MG63 (cell line): ENCODE data around the gene PLEKHB2. TPM values are rescaled to one million over a fixed set of nuclear protein-coding genes. Genes with fewer than 3 reads are reported as not detected.
"Not testable (repeated sequence)": the region's sequence is repeated elsewhere in the genome, so short reads cannot be mapped to it uniquely, and the experiment has no call there.

Source experiments
- DNase-seq: peaks from one replicate; pipeline ENCODE4 v3.0.0-alpha.2; 2020
- H3K27me3 ChIP-seq: fragments of 250-450 bp; sonication (Bioruptor Pico); 2 replicates; pipeline ENCODE4 v1.5.1; 2020; ENCODE audit warnings: mild to moderate bottlenecking, moderate library complexity
- H3K36me3 ChIP-seq: fragments of 250-450 bp; sonication (Bioruptor Pico); 2 replicates; pipeline ENCODE4 v1.5.1; 2020; ENCODE audit warnings: mild to moderate bottlenecking, moderate library complexity
- H3K4me3 ChIP-seq: fragments of 250-450 bp; sonication (Bioruptor Pico); 2 replicates; pipeline ENCODE4 v1.5.1; 2020; ENCODE audit warnings: mild to moderate bottlenecking, moderate library complexity
- H3K9me3 ChIP-seq: fragments of 250-450 bp; sonication (Bioruptor Pico); 2 replicates; pipeline ENCODE4 v1.5.1; 2020; ENCODE audit warnings: mild to moderate bottlenecking, moderate library complexity
- total RNA-seq: library from RNA; depleted of rRNA; stranded (reverse); fragments of >200 nt; shearing (Covaris generic); gene quantifications from 2 replicates; pipeline ENCODE4 v1.2.3, GENCODE V29; 2014; ENCODE audit warnings: low replicate concordance

The PLEKHB2 gene
- total RNA-seq, 1 experiment from 2014 or later, result 91.0 TPM

DNA sequence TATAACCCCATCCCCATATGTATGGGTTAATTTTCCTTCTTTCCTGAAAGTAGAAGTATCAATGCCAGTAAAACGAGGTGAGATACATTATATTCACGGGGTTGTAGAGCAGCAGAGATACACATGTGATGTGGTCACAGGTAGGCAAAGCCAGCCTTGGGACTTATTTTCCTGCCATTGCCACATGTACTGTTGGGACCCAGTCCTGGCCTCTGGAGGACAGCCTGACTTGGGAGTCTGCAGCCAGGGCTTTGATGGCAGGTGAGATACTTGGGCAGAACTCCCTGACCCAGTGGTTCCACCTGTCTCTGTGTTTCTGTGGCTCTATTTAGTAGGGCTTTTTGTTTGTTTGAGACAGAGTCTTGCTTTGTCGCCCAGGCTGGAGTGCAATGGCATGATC lies 18.1 kb downstream of the PLEKHB2 start:
- no peak for DNase-seq
- peaks cover 52% of the 10 kb centered on the region for H3K36me3 ChIP-seq
- H3K27me3 ChIP-seq, result no peaks in the 10 kb centered on the region
- H3K9me3 ChIP-seq, result no peaks in the 10 kb centered on the region
- H3K4me3 ChIP-seq, result no peak overlapping the region

DNA sequence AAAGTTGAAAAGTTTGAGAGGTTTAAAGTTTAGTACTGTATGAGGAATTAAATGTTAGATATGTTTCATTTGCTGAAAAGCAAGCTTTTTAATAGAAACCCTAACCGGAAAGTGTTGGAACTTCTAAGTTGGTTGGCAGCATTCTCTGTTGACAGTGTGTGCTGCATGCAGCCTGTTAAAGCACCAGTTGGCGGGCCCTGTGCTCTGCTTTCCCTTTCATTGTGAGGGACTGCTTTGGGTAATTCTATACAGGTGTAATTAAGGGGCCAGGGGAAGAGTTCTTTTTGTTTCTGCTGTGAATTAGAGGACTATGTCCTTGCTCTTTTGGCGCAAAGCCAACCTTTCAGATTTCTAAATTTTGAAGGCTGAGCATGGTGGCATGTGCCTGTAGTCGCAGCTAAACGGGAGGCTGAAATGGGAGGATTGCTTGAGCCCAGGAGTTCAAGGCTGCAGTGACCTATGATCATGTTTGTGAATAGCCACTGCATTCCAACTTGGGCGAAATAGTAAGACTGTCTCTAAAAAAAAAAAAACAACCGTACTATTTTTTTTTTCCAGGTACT lies 20.1 kb downstream of the PLEKHB2 start:
- H3K36me3 ChIP-seq, result peaks cover 67% of the 10 kb centered on the region
- DNase-seq, result no peak
- H3K27me3 ChIP-seq, result no peaks in the 10 kb centered on the region
- H3K4me3 ChIP-seq, result no peak overlapping the region
- no peaks in the 10 kb centered on the region for H3K9me3 ChIP-seq

DNA sequence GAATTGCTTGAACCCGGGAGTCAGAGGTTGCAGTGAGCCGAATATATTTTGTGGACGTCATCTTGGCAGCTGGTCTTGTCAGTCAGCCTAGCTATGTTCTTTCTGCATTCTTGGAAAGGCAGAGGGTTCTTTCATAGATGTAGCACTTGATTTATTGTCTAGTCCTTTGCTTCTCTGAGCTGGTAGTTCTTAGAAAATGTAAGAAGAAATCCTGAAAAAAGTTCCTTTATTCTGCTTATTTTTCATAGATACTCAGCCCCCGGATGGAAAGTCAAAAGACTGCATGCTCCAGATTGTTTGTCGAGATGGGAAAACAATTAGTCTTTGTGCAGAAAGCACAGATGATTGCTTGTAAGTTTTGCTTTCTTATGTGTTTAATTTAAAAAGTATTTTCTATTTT lies 21.3 kb downstream of the PLEKHB2 start:
- no peak for DNase-seq
- Histone ChIP-seq H3K27me3 (no peaks in the 10 kb centered on the region), H3K9me3 (no peaks in the 10 kb centered on the region), H3K36me3 (peaks cover 67% of the 10 kb centered on the region), H3K4me3 (no peak overlapping the region)

DNA sequence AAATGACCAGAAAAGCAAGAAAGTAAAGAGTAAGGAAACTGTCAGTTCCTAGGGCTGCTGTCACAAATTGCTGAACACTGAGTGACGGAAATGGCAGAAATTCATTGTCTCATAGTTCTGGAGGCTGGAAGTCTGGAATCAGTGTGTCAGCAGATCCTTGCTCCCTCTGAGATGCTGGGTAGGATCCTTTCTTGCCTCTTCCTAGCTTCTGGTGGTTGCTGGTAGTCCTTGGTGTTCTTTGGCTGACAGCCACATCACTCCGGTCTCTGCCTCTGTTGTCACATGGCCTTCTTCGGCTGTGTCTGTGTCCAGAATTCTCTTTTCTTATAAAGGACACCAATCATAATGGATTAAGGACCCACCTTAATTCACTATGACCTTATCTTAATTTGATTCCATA lies 21.9 kb downstream of the PLEKHB2 start:
- DNase-seq, result no peak
- no peak overlapping the region for H3K4me3 ChIP-seq
- peaks cover 61% of the 10 kb centered on the region for H3K36me3 ChIP-seq
- H3K27me3 ChIP-seq, result no peaks in the 10 kb centered on the region
- H3K9me3 ChIP-seq, result no peaks in the 10 kb centered on the region

DNA sequence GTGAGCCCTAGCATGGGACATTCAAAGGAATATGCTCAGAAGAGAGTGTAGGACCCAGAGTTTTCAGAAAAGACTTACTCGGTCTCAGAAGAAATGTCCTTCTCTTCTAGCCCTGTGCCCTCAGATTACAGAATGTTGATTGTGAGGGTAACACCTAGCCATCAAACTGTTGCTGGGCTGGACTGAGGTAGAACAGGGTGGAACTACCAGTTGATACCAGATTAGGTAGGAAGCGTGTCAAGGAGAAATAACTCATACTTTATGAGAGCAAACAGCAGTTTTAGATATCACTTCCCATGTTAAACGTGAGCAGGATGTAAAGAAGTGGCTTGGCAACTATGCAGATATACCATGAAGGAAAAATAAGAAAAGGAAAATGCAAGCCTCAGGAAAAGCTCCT lies 22.8 kb downstream of the PLEKHB2 start:
- DNase-seq, result no peak
- Histone ChIP-seq H3K36me3 (peaks cover 55% of the 10 kb centered on the region), H3K9me3 (no peaks in the 10 kb centered on the region), H3K27me3 (no peaks in the 10 kb centered on the region), H3K4me3 (no peak overlapping the region)

DNA sequence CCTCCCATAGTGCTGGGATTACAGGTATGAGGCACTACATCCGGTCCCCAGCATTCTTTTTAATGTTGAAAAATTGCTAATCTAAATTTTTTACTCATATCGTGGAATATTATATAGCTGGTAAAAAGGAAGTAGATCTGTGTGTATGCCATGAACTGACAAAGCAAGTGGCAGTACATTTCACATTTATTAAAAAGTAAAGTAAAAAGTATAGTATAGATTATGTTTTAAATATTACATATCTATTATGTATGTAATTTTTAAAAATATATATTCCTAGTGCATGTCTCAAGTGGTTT lies 25.1 kb downstream of the PLEKHB2 start:
- DNase-seq, result no peak
- Histone ChIP-seq H3K27me3 (no peaks in the 10 kb centered on the region), H3K36me3 (peaks cover 59% of the 10 kb centered on the region), H3K4me3 (no peak overlapping the region), H3K9me3 (no peaks in the 10 kb centered on the region)

DNA sequence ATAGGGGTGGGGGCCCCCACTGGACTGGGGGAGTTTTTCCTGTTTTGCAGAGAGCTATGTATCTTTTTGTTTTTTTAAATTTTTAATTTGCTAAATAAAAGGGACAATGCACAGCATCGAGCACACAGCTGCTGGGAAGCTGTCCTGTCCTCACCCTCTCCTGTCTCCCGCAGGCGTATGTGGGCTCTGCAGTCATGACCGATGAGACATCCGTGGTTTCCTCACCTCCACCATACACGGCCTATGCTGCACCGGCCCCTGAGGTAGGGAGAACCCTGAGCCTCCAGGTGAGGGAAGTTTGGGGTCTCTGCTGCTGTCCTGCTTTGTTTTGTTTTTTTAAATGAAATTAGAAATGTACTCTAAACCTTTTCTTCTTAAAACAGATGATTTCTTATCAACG lies 27.6 kb downstream of the PLEKHB2 start:
- Histone ChIP-seq H3K36me3 (peaks cover 42% of the 10 kb centered on the region), H3K27me3 (no peaks in the 10 kb centered on the region), H3K9me3 (no peaks in the 10 kb centered on the region), H3K4me3 (no peak overlapping the region)
- no peak for DNase-seq

DNA sequence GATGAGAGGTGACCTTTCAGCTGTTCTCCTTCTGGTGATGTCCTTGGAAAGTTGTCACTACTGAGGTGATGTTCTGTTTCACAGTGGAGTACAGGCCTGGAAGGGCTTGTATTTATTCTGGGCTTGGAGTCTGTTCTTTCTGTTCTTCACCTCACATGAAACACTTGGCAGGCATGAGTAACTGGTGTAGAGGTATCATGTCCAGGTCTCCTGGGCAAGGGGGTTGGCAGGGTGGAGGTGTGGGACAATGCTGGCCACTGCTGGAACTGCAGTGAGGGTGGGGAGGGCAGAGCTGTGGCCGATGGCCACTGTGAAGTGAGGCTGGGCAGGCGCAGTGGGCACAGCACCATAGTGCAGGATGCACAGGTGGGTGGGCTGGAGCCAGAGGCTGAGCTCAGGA lies 35.4 kb downstream of the PLEKHB2 start:
- DNase-seq, result no peak
- Histone ChIP-seq H3K9me3 (no peaks in the 10 kb centered on the region), H3K36me3 (peaks cover 43% of the 10 kb centered on the region), H3K4me3 (no peak overlapping the region), H3K27me3 (no peaks in the 10 kb centered on the region)

DNA sequence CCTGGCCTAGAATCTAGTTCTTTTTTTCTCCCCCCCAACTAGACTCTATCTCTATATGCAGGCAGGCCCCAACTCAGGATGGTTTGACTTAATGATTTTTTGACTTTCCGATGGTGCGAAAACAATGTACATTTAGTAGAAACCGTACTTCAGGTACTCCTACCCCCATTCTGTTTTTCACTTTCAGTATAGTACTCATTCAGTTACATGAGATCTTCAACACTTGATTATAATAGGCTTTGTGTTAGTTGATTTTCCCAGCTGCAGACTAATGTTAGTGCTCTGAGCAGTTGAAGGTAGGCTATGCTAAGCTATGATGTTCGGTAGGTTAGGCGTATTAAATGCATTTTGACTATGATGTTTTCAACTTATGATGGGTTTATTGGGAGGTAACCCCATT lies 37.7 kb downstream of the PLEKHB2 start:
- peaks cover 49% of the 10 kb centered on the region for H3K36me3 ChIP-seq
- H3K27me3 ChIP-seq, result no peaks in the 10 kb centered on the region
- DNase-seq, result no peak
- H3K9me3 ChIP-seq, result no peaks in the 10 kb centered on the region
- H3K4me3 ChIP-seq, result no peak overlapping the region

DNA sequence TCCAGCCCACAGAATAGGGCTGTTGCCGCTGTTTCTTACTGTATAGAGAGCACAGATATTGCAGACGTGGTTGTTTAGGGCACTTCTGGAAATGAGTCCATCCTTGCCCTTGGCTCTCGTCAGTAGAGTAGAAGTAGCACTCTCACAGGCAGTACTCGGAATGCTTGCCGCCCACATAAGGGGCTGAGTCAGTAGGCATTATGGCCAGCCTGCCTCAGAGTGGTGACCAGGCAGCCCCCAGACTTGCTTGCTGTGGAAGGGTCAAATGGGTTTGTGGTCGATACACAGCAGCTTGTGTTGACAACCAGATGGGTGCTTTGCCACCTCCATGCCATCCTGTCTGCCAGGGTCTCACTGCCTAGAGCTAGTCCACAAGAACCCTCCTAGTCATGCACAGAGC lies 38.7 kb downstream of the PLEKHB2 start:
- no peaks in the 10 kb centered on the region for H3K9me3 ChIP-seq
- no peaks in the 10 kb centered on the region for H3K27me3 ChIP-seq
- H3K4me3 ChIP-seq, result no peak overlapping the region
- H3K36me3 ChIP-seq, result peaks cover 53% of the 10 kb centered on the region
- DNase-seq, result no peak

DNA sequence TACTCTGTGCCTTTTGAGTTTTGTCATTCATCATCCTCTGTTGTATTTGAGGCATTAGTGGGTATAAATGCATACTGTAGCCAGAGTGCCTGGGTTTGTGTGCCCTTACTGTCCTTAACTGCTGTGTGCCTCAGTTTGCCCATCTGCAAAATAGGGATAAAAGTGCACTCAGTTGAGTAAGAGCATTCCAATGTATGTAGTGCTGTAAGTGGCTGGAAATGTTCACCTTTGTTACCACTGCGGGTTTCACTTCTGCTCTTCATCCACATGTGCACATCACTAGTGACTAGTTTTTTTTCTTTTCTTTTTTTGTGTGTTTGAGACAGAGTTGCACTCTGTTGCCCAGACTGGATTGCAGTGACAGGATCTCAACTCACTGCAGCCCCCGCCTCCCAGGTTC lies 39.9 kb downstream of the PLEKHB2 start:
- no peak for DNase-seq
- H3K9me3 ChIP-seq, result no peaks in the 10 kb centered on the region
- H3K4me3 ChIP-seq, result no peak overlapping the region
- H3K27me3 ChIP-seq, result no peaks in the 10 kb centered on the region
- H3K36me3 ChIP-seq, result peaks cover 52% of the 10 kb centered on the region

DNA sequence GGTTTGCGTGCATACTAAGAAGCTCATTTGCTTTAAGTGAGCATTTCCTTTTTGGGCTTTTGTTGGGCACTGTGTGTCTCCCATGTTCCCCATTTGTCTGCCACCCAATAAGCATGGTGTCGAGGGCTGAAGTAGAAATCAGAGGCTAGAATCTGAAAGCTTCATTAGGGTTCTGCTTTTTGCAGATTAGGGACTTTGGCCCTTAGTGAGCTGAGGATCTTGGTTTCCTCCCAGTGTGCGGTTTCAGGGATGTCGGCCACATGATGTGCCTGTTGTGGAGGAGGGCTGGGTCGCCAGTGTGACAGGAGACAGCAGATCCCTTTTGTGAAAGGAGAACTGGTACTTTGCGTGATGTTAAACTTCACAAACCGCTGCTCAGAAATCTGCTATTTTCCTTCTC lies 41.1 kb downstream of the PLEKHB2 start:
- no peaks in the 10 kb centered on the region for H3K27me3 ChIP-seq
- no peak for DNase-seq
- no peaks in the 10 kb centered on the region for H3K9me3 ChIP-seq
- peaks cover 43% of the 10 kb centered on the region for H3K36me3 ChIP-seq
- H3K4me3 ChIP-seq, result no peak overlapping the region

DNA sequence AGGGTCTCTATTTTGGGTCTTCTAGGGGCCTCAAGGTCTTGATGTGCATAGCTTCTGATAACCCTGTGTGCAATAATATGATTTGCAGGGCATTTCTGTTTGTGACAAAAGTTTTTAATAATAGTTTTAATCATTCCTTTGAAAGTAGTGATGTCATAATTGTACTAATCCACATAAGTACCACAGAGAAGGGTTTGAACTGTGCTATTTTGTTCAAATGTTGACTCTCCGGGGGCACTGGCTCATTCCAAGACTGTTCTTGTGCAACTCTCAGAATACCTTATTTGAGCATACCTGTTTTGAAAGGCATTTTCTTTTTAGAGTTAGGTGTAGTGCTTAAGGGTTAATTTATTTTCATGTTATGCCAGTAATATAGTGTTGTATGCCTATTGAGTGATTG lies 41.6 kb downstream of the PLEKHB2 start:
- no peaks in the 10 kb centered on the region for H3K27me3 ChIP-seq
- peaks cover 41% of the 10 kb centered on the region for H3K36me3 ChIP-seq
- H3K9me3 ChIP-seq, result no peaks in the 10 kb centered on the region
- no peak for DNase-seq
- no peak overlapping the region for H3K4me3 ChIP-seq

DNA sequence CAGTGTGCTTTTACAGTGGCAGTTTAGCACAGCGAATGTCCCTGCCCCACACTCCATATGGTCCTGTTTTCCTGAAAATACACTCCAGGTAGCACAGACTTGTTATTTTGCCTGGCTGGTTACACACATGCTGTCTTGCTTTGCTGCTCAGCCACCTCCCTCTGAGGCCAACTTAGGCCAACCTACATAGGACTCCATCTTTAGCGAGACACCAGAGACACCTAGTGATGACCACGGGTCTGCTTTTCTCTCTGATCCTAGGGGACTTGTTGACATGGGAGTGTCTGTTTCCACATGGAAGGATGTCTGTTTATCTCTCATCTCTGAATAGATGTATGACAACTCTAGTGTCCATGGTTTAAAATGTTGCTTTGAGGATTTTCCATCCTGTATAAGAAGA lies 43.3 kb downstream of the PLEKHB2 start:
- peaks cover 31% of the 10 kb centered on the region for H3K36me3 ChIP-seq
- no peak overlapping the region for H3K4me3 ChIP-seq
- H3K9me3 ChIP-seq, result no peaks in the 10 kb centered on the region
- no peaks in the 10 kb centered on the region for H3K27me3 ChIP-seq
- no peak for DNase-seq

DNA sequence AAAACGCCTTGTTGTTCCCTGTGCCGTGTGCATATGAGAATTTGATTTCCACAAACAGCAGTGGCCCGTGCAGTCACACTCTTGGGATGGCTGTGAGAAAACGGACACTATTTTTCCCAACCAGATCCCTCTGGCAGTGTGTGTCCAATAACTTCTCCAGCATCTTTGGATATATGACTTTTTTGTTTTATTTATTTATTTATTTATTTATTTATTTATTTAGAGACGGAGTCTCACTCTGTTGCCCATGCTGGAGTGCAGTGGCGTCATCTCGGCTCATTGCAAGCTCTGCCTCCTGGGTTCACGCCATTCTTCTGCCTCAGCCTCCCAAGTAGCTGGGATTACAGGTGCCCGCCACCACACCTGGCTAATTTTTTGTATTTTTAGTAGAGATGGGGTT lies 45.0 kb downstream of the PLEKHB2 start:
- peaks cover 25% of the 10 kb centered on the region for H3K36me3 ChIP-seq
- H3K4me3 ChIP-seq, H3K27me3 ChIP-seq, DNase-seq, H3K9me3 ChIP-seq: not testable (repeated sequence)

DNA sequence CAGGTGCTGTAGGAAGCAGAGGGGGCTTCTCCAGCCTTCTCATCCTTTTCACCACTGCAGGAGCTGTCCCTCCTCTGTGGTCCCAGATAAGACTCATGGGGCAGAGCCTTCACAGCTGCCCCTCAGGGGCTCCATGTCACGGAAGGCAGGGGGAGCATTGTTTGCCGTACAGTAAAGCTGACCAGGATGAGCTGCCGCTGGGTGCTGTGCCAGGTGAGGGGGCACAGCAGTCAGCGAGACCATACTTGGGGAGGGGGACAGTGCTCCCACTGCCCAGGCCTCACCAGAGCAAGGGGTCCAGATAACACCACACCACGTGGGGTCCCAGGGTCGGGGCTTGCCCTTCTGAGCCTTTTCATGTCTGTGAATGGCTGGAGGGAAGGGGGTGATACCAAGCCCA lies 46.3 kb downstream of the PLEKHB2 start:
- no peaks in the 10 kb centered on the region for H3K9me3 ChIP-seq
- H3K4me3 ChIP-seq, result no peak overlapping the region
- DNase-seq, result no peak
- H3K36me3 ChIP-seq, result peaks cover 24% of the 10 kb centered on the region
- no peaks in the 10 kb centered on the region for H3K27me3 ChIP-seq

DNA sequence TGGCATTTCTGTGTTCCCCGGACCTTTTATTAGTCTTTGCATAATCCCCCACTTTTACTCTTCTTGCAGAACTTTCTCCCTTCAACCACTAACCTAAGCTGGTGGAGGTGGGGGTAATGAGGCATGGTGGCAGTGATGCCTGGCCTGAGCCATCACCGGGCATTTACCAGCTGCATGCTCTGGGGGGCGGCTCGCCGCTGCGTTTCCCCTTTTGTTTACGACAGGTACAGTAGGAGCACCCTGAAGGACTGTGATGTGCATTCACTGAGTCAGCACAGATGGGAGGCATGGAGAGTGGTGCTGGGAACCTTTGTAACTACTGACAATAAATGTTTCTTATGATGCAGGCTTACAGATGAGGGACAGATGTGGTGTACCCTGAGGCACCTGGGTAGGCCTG lies 46.9 kb downstream of the PLEKHB2 start:
- Histone ChIP-seq H3K36me3 (peaks cover 18% of the 10 kb centered on the region), H3K4me3 (no peak overlapping the region), H3K27me3 (no peaks in the 10 kb centered on the region), H3K9me3 (no peaks in the 10 kb centered on the region)
- no peak for DNase-seq

DNA sequence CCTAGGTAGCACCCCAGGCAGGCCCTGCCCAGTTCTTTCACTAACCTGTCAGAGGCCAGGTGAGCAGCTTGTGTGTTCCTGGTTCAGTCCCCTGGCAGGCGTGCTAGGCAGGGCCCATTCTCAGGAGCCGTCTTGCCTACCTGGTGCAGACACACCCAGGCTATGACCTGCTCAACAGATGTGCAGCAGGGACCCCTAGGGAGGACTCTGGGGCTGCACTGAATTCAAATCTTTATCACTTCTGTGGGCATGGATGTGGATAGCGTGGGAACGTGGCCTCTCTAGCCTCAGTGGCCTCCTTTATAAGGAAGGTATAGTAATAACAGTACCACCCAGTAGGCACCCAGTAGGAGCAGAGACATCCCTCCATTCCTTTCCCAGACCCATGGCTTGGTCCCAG lies 48.4 kb downstream of the PLEKHB2 start:
- Histone ChIP-seq H3K9me3 (no peaks in the 10 kb centered on the region), H3K36me3 (peaks cover 12% of the 10 kb centered on the region), H3K4me3 (no peak overlapping the region), H3K27me3 (no peaks in the 10 kb centered on the region)
- no peak for DNase-seq

DNA sequence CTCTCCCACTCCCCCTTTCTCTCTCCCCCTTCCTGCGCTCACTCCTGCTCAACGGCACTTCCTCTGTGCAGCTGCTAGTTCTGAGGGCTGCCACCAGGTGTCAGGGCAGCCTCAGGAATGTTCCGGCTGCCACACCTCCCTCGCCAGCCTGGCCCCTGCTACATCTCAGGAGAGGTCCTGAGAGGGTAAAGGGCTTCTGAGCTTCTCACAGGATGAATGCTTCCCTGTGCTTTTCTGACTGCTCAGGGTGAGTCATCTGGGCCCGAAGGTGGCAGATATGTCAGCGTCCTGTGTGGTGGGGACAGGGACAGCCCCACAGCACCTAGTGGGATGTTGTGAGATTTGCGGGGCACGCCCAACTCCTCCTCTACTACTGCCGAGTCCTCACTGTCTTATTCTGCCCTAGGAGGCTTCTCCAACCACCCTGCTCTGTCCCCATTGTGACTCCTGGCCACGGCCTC lies 49.0 kb downstream of the PLEKHB2 start:
- H3K4me3 ChIP-seq, result no peak overlapping the region
- no peaks in the 10 kb centered on the region for H3K9me3 ChIP-seq
- H3K36me3 ChIP-seq, result peaks cover 8% of the 10 kb centered on the region
- H3K27me3 ChIP-seq, result no peaks in the 10 kb centered on the region
- peak; percentile 53 for DNase-seq
